Nephron progenitor cell (in vitro differentiated cells): Measurements from ENCODE around the gene PCDHGB1.
A peak's percentile ranks its signal among the peaks of the same experiment; 100 is the strongest.

Source experiments
- DNase-seq: peaks from one replicate; pipeline ENCODE4 v3.0.0; 2021
- H3K27ac Mint-ChIP-seq: 2 replicates; pipeline ENCODE4 v1.8.0; 2021; ENCODE audit warnings: mild to moderate bottlenecking, moderate library complexity, mixed read lengths
- H3K27me3 Mint-ChIP-seq: 2 replicates; pipeline ENCODE4 v1.8.0; 2021; ENCODE audit warnings: mild to moderate bottlenecking, low read depth, mixed read lengths; ENCODE audit not compliant: poor library complexity
- H3K36me3 Mint-ChIP-seq: 2 replicates; pipeline ENCODE4 v1.8.0; 2021; ENCODE audit warnings: low read depth, mixed read lengths
- H3K4me1 Mint-ChIP-seq: 2 replicates; pipeline ENCODE4 v1.8.0; 2021; ENCODE audit warnings: mixed read lengths
- H3K4me3 Mint-ChIP-seq: 2 replicates; pipeline ENCODE4 v1.8.0; 2021; ENCODE audit warnings: mild to moderate bottlenecking, moderate library complexity, mixed read lengths
- H3K9me3 Mint-ChIP-seq: 2 replicates; pipeline ENCODE4 v1.8.0; 2021; ENCODE audit warnings: mild to moderate bottlenecking, moderate library complexity, mixed read lengths
- TF ChIP-seq, protein P1 (sequence below): fragments of 200-600 bp; sonication (generic); IDR thresholded peaks from 2 replicates; pipeline ENCODE4 v1.5.0; 2021; ENCODE audit warnings: antibody characterized with exemption

The PCDHGB1 gene

DNA sequence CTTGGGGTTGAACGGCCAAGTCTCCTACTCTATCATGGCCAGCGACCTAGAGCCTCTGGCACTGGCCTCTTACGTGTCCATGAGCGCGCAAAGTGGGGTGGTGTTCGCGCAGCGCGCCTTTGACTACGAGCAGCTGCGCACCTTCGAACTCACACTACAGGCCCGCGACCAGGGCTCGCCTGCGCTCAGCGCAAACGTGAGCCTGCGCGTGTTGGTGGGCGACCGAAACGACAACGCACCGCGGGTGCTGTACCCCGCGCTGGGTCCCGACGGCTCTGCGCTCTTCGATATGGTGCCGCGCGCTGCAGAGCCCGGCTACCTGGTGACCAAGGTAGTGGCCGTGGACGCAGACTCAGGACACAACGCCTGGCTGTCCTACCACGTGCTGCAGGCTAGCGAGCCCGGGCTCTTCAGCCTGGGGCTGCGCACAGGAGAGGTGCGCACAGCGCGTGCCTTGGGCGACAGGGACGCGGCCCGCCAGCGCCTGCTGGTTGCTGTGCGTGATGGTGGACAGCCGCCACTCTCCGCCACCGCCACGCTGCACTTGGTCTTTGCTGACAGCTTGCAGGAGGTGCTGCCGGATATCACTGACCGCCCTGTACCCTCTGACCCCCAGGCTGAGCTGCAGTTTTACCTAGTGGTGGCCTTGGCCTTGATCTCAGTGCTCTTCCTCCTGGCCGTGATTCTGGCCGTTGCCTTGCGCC, 49.8 kb downstream of the PCDHGB1 start:
- TF ChIP-seq, protein P1, sequence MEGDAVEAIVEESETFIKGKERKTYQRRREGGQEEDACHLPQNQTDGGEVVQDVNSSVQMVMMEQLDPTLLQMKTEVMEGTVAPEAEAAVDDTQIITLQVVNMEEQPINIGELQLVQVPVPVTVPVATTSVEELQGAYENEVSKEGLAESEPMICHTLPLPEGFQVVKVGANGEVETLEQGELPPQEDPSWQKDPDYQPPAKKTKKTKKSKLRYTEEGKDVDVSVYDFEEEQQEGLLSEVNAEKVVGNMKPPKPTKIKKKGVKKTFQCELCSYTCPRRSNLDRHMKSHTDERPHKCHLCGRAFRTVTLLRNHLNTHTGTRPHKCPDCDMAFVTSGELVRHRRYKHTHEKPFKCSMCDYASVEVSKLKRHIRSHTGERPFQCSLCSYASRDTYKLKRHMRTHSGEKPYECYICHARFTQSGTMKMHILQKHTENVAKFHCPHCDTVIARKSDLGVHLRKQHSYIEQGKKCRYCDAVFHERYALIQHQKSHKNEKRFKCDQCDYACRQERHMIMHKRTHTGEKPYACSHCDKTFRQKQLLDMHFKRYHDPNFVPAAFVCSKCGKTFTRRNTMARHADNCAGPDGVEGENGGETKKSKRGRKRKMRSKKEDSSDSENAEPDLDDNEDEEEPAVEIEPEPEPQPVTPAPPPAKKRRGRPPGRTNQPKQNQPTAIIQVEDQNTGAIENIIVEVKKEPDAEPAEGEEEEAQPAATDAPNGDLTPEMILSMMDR: no peak
- Mint-ChIP-seq H3K27ac (no peak overlapping the region), H3K4me1 (no peaks in the 10 kb centered on the region), H3K9me3 (peaks cover 87% of the 10 kb centered on the region), H3K4me3 (peak overlapping the region; percentile 17), H3K27me3 (peaks cover 5% of the 10 kb centered on the region), H3K36me3 (peaks cover 66% of the 10 kb centered on the region)
- DNase-seq: no peak
